Mammary epithelial cell (primary cell): ENCODE results near the gene SEMA6B.

Experiments used
- CTCF ChIP-seq, 2 donors: IDR thresholded peaks in 1 of 2; conservative IDR thresholded peaks in 1 of 2; 2 replicates each; pipeline ENCODE4 v1.5.1; 2011 to 2012; ENCODE audit warnings: inconsistent platforms in 2 of 2, low read length in 2 of 2, mild to moderate bottlenecking in 2 of 2, control low read depth in 1 of 2, low read depth in 1 of 2; ENCODE audit not compliant: insufficient read depth in 1 of 2; ENCODE audit errors: extremely low read depth in 1 of 2
- EZH2 ChIP-seq: IDR thresholded peaks from 2 replicates; pipeline ENCODE4 v1.6.1; 2012; ENCODE audit warnings: low read length, inconsistent platforms, borderline replicate concordance

GRCh38 chr19:4580021-4580901 is 20.8 kb upstream of the SEMA6B start:
- TF ChIP-seq CTCF (conservative IDR thresholded peaks at IDR 0.05 in 1 of 2, IDR thresholded peaks at IDR 0.05 in 1 of 2; ENCODE audit: extremely low read depth in 1 of 2, insufficient read depth in 1 of 2, low read depth in 1 of 2, low read length in 2 of 2) (no peak), EZH2 (peak; percentile 67)
